Measurements from ENCODE around the gene CD63.

GRCh38 chr12:55717011-55718007, 11.5 kb downstream of the CD63 start:
- TF ChIP-seq POLR2AphosphoS5 (IDR thresholded peaks at IDR 0.05) (no peak), CTCF (IDR thresholded peaks at IDR 0.05) (no peak), POLR2A (IDR thresholded peaks at IDR 0.05) (no peak)

Data from breast epithelium (tissue), 3 donors.